ENCODE measurements around the gene UROC1. TPM values are rescaled to one million over a fixed set of nuclear protein-coding genes. Genes with fewer than 3 reads are reported as not detected.

The UROC1 gene
- total and polyA plus RNA-seq, 2 of the 13 experiments (the other 11 are each of a cell fraction or from before 2014, with no cell fraction given): 0.71 to 1.3 TPM

DNA sequence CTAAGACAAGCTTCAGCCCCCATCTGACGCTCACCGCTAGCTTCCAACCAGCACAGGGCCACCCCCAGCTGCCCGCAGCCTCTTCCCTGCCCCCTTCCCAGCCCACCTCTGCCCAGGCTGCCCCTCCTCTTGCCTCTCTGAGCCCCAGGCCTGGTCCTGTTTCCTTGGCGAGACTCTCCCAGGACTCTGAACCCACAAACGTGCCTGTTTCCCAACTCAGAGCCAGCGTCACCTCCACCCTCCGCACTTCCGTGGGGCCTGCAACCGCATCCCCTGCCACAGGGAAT lies 76.9 kb downstream of the UROC1 start (continued):
- no peak for TF ChIP-seq CHCHD3 (CRISPR knock-in tag; IDR thresholded peaks at IDR 0.05)

DNA sequence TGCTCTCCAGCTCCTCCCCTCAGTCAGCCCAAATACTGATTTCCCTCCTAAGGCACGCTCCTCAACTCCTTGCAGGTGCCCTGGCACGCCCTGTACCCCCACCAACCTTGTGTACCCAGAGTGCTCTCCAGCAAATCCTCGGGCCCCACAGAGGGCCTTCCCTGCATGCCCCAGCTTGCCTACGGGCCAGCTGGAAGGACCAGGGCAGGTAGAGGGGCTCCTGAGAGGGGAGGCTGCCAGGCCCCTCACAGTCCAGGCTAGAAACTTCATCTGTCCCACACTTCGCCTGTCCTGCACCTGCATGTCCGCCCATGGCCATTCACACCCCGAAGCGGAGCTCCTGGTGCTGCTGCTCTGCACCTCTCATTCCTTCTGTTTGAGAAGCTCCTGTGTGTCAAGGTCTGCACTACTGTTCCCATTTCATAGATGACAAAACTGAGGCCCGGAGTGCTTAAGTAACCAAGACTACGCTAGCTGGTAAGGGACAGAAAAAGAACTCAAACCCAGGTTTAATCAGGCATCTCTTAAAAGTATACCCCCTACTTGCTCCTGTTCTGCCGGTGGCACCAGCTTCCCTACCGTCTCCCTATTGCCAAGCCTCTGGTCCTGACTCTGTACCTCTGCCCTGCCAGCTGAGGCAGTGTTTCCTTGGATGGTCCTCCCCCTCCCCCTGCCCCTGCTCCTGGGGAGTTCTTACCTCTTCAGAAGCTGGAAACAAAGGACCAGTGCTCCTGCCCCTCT lies 77.4 kb downstream of the UROC1 start:
- WGBS (ENCODE audit: low lambda C conversion rate): 94% methylated on average over 12 of the region's 12 CpGs
- POLR2A ChIA-PET: no interaction called here
- TF ChIP-seq ZNF629 (CRISPR knock-in tag; conservative IDR thresholded peaks at IDR 0.05) (peak; percentile 91), TEAD2 (CRISPR knock-in tag; IDR thresholded peaks at IDR 0.05) (no peak), ATF7-NPFF (CRISPR knock-in tag; IDR thresholded peaks at IDR 0.05; ENCODE audit: low read depth) (no peak), ZNF282 (IDR thresholded peaks at IDR 0.05; ENCODE audit: partially characterized antibody) (no peak)

DNA sequence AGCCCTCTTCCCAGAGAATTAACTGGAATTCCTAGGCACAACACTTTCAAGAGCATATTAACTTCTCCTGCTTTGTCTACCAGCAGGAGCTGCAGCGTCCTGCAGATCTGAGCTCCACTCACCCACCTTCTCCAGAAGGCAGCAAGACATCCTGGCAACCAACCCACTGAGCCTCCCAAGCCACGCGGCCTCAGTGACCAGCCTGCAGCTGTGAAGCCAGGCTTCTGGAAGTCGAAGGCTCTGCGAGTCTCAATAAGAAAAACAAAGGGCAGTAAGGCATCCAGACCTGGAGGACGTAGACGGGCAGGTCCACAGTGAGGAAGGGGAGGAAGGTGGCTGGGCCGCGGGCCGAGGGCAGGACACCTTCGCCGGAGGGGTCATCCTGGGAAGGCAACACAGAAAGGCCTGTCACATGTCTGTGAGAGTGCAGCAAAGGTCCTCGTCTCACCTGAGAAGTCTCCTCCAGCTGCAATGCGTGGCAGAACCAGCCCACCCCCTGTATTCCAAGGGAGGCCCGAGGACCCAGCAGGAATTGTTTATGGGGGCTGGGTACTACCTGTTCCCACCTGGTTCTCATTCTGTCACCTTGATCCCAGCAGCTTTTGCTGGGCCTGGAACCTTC lies 78.1 kb downstream of the UROC1 start:
- POLR2A ChIA-PET: no interaction called here
- WGBS (ENCODE audit: low lambda C conversion rate): 98% methylated on average over 12 of the region's 15 CpGs
- no peak overlapping the region for H3K9ac ChIP-seq (ENCODE audit: insufficient read depth, low read depth, low read length)
- TF ChIP-seq KLF12 (CRISPR knock-in tag; IDR thresholded peaks at IDR 0.05; ENCODE audit: borderline replicate concordance) (no peak), ZNF101 (CRISPR knock-in tag; IDR thresholded peaks at IDR 0.05; ENCODE audit: borderline replicate concordance, low read depth) (no peak), SMYD3 (CRISPR knock-in tag; IDR thresholded peaks at IDR 0.05) (no peak)
- TF ChIP-seq, protein P1, sequence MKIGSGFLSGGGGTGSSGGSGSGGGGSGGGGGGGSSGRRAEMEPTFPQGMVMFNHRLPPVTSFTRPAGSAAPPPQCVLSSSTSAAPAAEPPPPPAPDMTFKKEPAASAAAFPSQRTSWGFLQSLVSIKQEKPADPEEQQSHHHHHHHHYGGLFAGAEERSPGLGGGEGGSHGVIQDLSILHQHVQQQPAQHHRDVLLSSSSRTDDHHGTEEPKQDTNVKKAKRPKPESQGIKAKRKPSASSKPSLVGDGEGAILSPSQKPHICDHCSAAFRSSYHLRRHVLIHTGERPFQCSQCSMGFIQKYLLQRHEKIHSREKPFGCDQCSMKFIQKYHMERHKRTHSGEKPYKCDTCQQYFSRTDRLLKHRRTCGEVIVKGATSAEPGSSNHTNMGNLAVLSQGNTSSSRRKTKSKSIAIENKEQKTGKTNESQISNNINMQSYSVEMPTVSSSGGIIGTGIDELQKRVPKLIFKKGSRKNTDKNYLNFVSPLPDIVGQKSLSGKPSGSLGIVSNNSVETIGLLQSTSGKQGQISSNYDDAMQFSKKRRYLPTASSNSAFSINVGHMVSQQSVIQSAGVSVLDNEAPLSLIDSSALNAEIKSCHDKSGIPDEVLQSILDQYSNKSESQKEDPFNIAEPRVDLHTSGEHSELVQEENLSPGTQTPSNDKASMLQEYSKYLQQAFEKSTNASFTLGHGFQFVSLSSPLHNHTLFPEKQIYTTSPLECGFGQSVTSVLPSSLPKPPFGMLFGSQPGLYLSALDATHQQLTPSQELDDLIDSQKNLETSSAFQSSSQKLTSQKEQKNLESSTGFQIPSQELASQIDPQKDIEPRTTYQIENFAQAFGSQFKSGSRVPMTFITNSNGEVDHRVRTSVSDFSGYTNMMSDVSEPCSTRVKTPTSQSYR (CRISPR knock-in tag; IDR thresholded peaks at IDR 0.05; ENCODE audit: borderline replicate concordance): no peak
- TF ChIP-seq, protein P2, sequence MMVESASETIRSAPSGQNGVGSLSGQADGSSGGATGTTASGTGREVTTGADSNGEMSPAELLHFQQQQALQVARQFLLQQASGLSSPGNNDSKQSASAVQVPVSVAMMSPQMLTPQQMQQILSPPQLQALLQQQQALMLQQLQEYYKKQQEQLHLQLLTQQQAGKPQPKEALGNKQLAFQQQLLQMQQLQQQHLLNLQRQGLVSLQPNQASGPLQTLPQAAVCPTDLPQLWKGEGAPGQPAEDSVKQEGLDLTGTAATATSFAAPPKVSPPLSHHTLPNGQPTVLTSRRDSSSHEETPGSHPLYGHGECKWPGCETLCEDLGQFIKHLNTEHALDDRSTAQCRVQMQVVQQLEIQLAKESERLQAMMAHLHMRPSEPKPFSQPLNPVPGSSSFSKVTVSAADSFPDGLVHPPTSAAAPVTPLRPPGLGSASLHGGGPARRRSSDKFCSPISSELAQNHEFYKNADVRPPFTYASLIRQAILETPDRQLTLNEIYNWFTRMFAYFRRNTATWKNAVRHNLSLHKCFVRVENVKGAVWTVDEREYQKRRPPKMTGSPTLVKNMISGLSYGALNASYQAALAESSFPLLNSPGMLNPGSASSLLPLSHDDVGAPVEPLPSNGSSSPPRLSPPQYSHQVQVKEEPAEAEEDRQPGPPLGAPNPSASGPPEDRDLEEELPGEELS (CRISPR knock-in tag; IDR thresholded peaks at IDR 0.05): no peak
- TF ChIP-seq, protein P3, sequence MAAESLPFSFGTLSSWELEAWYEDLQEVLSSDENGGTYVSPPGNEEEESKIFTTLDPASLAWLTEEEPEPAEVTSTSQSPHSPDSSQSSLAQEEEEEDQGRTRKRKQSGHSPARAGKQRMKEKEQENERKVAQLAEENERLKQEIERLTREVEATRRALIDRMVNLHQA (CRISPR knock-in tag; IDR thresholded peaks at IDR 0.05): no peak

More for the DNA sequence above, 77.4 kb downstream of the UROC1 start:
- no peak overlapping the region for H3K27ac ChIP-seq (ENCODE audit: extremely low read length, insufficient read depth, low read length)
- H3K4me1 ChIP-seq (ENCODE audit: insufficient read depth, low read length): no peaks in the 10 kb centered on the region
- no TSS peak for BruUV-seq (replicated peaks)
- H2AFZ ChIP-seq (ENCODE audit: low read length): no peak overlapping the region
- H4K20me1 ChIP-seq (ENCODE audit: insufficient read depth, low read length): no peaks in the 10 kb centered on the region
- H3K27me3 ChIP-seq (ENCODE audit: control insufficient read depth in 1 of 2, insufficient read depth in 2 of 2, low read length in 2 of 2): no peaks in the 10 kb centered on the region
- no peak overlapping the region for H3K4me3 ChIP-seq (replicated peaks in 1 of 3; ENCODE audit: insufficient read depth in 1 of 3, low read depth in 2 of 3, low read length in 3 of 3)
- FAIRE-seq (no peak), ATAC-seq (no peak), DNase-seq (ENCODE audit: low spot score) (no peak)
- in situ Hi-C loops (cut with HindIII; ENCODE audit: extremely low pct_ligation_motif_present, low pct_unique_long_range_greater_than_20kb): no loop called here
- H3K79me2 ChIP-seq (ENCODE audit: insufficient read depth, low read length): no peaks in the 10 kb centered on the region
- intact Hi-C loops (cut with micrococcal nuclease; ENCODE audit: unreplicated experiment): no loop called here
- CTCF ChIA-PET (ENCODE audit: low intra/inter-chr PET ratio, low total read pairs): no interaction called here
- H3K9ac ChIP-seq (ENCODE audit: insufficient read depth, low read depth, low read length): no peak overlapping the region
- H3K36me3 ChIP-seq (replicated peaks in 1 of 2; ENCODE audit: control insufficient read depth in 1 of 2, insufficient read depth in 2 of 2, low read length in 2 of 2): peaks cover 12 to 48% of the 10 kb centered on the region in 2 experiments; a peak in 4 of 5 replicates
- H3K9me3 ChIP-seq (ENCODE audit: low read length): no peaks in the 10 kb centered on the region
- H3K4me2 ChIP-seq (ENCODE audit: low read depth, low read length): no peak overlapping the region

More for the DNA sequence above, 78.1 kb downstream of the UROC1 start:
- no peak overlapping the region for H3K4me3 ChIP-seq (replicated peaks in 1 of 3; ENCODE audit: insufficient read depth in 1 of 3, low read depth in 2 of 3, low read length in 3 of 3)
- no TSS peak for BruUV-seq (replicated peaks)
- intact Hi-C loops (cut with micrococcal nuclease; ENCODE audit: unreplicated experiment): no loop called here
- in situ Hi-C loops (cut with HindIII; ENCODE audit: extremely low pct_ligation_motif_present, low pct_unique_long_range_greater_than_20kb): no loop called here
- no peaks in the 10 kb centered on the region for H3K27me3 ChIP-seq (ENCODE audit: control insufficient read depth in 1 of 2, insufficient read depth in 2 of 2, low read length in 2 of 2)
- ATAC-seq (no peak), FAIRE-seq (no peak), DNase-seq (ENCODE audit: low spot score) (no peak)
- no peak overlapping the region for H3K27ac ChIP-seq (ENCODE audit: extremely low read length, insufficient read depth, low read length)
- H3K4me1 ChIP-seq (ENCODE audit: insufficient read depth, low read length): no peaks in the 10 kb centered on the region
- H3K4me2 ChIP-seq (ENCODE audit: low read depth, low read length): no peak overlapping the region
- CTCF ChIA-PET (ENCODE audit: low intra/inter-chr PET ratio, low total read pairs): no interaction called here
- H3K36me3 ChIP-seq (replicated peaks in 1 of 2; ENCODE audit: control insufficient read depth in 1 of 2, insufficient read depth in 2 of 2, low read length in 2 of 2): peaks cover 12 to 48% of the 10 kb centered on the region in 2 experiments; a peak in 4 of 5 replicates
- H2AFZ ChIP-seq (ENCODE audit: low read length): no peak overlapping the region
- H3K9me3 ChIP-seq (ENCODE audit: low read length): no peaks in the 10 kb centered on the region
- H4K20me1 ChIP-seq (ENCODE audit: insufficient read depth, low read length): no peaks in the 10 kb centered on the region
- no peaks in the 10 kb centered on the region for H3K79me2 ChIP-seq (ENCODE audit: insufficient read depth, low read length)
